Keratinocyte (primary cell): ENCODE measurements around the gene RANBP17.

Source experiments
- EZH2 ChIP-seq: IDR thresholded peaks from one replicate; pipeline ENCODE4 v1.6.1; 2012; ENCODE audit warnings: inconsistent platforms, mild to moderate bottlenecking, low read length, moderate library complexity
- TF ChIP-seq, protein P1 (sequence below), 3 experiments: IDR thresholded peaks in 1 of 3; conservative IDR thresholded peaks in 1 of 3; optimal IDR thresholded peaks in 1 of 3; 2 replicates in 2 of 3; 3 replicates in 1 of 3; pipeline versions ENCODE3 to v1.5.1; 2011; ENCODE audit warnings: low read length in 3 of 3, mild to moderate bottlenecking in 3 of 3, moderate library complexity in 2 of 3, control low read depth in 1 of 3, inconsistent platforms in 1 of 3; ENCODE audit not compliant: insufficient read depth in 2 of 3; ENCODE audit errors: extremely low read depth in 1 of 3

DNA sequence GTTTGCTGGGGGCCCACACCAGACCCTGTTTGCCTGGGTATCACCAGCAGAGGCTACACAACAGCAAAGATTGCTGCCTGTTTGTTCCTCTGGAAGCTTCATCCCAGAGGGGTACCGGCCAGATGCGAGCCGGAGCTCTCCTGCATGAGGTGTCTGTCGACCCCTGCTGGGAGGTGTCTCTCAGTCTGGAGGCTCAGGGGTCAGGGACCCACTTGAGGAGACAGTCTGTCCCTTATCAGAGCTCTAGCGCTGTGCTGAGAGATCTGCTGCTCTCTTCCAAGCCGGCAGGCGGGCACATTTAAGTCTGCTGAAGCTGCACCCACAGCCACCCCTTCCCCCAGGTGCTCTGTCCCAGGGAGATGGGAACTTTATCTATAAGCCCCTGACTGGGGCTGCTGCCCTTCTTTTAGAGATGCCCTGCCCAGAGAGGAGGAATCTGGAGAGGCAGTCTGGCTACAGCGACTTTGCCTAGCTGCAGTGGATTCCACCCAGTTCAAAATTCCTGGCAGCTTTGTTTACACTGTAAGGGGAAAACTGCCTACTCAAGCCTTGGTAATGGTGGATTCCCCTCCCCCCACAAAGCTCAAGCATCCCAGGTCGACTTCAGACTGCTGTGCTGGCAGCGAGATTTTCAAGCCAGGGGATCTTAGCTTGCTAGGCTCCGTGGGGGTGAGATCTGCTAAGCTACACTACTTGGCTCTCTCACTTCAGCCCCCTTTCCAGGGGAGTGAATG lies 241.2 kb downstream of the RANBP17 start:
- no peak for TF ChIP-seq EZH2
- TF ChIP-seq, protein P1, sequence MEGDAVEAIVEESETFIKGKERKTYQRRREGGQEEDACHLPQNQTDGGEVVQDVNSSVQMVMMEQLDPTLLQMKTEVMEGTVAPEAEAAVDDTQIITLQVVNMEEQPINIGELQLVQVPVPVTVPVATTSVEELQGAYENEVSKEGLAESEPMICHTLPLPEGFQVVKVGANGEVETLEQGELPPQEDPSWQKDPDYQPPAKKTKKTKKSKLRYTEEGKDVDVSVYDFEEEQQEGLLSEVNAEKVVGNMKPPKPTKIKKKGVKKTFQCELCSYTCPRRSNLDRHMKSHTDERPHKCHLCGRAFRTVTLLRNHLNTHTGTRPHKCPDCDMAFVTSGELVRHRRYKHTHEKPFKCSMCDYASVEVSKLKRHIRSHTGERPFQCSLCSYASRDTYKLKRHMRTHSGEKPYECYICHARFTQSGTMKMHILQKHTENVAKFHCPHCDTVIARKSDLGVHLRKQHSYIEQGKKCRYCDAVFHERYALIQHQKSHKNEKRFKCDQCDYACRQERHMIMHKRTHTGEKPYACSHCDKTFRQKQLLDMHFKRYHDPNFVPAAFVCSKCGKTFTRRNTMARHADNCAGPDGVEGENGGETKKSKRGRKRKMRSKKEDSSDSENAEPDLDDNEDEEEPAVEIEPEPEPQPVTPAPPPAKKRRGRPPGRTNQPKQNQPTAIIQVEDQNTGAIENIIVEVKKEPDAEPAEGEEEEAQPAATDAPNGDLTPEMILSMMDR (optimal IDR thresholded peaks at IDR 0.05 in 1 of 3, IDR thresholded peaks at IDR 0.05 in 1 of 3, conservative IDR thresholded peaks at IDR 0.05 in 1 of 3; ENCODE audit: extremely low read depth in 1 of 3, insufficient read depth in 2 of 3, low read length in 3 of 3) = no peak
